Right lung (tissue), 5 donors: ENCODE results near the gene UVRAG. TPM values are rescaled to one million over a fixed set of nuclear protein-coding genes. Genes with fewer than 3 reads are reported as not detected.
"Not testable (repeated sequence)": the region's sequence is repeated elsewhere in the genome, so short reads cannot be mapped to it uniquely, and the experiment has no call there.

Experiments used
- DNase-seq, 2 donors: peaks; one replicate each; pipeline ENCODE4 v3.0.0-alpha.2; 2013
- polyA plus RNA-seq, 5 donors: library from polyadenylated mRNA; unstranded; fragments of 120-200 nt; gene quantifications; one replicate each; pipeline versions ENCODE4 v1.2.1 to v1.2.3, GENCODE V29; 2013; ENCODE audit warnings: inconsistent platforms in 1 of 5, low replicate concordance in 1 of 5; ENCODE audit not compliant: insufficient read length in 5 of 5, insufficient read depth in 1 of 5

Gene UVRAG
- polyA plus RNA-seq, 5 donors: 19.0 to 25.0 (median 21.4) TPM

GRCh38 chr11:76064192-76064591, 249.2 kb downstream of the UVRAG start:
- no peak for DNase-seq

GRCh38 chr11:76067099-76067498, 252.1 kb downstream of the UVRAG start:
- DNase-seq: no peak

DNA sequence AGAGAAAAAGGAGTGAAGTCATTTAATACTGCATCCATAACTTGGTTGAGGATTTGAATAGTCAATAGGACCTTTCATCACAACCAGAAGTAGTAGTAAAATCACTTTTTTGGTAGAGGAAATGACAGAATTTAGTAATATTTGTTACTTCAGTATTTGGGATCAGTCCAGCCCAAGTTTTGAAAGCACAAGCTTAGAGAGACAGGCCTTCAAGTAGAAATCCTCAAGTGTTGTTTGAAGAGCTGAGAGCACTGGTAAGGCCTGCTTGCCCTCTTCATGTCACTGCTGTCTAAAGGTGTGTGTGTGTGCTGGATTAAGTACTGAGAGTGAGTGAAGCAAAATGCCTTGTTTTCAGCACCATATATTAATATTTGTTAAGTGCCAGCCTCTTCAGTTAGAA, 254.0 kb downstream of the UVRAG start:
- DNase-seq: no peak

DNA sequence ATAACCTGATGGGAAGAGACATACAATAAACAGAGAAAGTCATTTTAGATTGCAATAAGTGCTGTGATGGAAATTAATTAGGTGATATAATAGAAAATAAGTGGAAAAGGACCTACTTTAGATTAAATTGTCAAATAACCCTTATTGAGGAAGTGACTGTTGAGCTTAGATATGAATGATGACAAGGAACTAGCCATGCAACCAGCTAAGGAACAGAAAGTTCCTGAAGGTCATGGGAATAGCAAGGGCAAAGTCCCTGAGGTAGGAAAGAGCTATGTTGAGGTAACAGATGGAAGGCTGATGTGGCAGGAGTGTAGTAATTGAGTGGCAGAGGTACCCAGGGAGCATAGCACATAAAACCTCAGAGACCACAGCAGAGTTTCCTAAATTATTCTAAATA, 256.1 kb downstream of the UVRAG start:
- DNase-seq: no peak

GRCh38 chr11:76073724-76074123, 258.7 kb downstream of the UVRAG start:
- DNase-seq: peak; percentile 61 to 63

DNA sequence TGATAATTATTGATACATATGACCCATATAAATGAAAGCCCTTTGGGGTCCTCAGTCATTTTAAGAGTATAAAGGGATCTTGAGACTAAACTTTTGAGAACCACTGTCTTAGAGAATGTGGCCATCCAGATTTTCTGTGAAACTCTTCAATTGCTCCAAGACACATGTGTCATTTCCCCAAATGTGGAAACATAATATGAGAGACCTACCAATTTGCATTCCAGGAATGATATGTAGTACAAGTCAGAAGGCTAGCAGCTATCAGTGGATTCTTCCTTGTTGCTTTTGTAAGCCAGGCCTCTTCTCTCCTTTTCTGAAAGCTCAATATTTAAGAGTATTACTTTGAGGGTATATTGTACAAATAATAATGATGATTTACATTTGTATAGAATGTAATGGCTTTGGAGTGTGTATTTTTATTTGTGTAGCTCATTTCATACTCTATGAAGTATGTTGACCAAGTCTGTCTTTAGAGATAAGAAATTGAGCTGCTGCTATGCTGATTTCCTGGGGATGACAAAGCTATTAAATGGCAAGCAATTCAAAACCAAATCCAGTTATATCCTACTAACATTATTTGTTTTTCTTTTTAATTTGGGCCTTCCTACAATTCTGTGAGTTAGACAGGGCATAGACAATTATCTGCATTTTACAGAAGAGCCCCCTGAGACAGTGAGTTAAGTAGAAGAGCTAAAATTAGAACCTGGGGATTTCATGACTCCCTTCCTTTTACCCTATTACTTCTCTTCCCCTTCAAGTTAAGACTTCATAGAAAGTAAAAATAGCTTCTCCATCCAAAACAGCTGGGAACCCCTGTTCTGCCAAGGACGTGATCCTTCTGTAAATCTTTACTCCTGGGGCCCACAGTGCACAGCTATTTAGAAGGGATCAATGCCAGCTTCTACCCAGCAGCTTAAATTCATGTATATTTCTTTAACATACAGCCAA, 259.4 kb downstream of the UVRAG start:
- peak; percentile 40 to 46 for DNase-seq

DNA sequence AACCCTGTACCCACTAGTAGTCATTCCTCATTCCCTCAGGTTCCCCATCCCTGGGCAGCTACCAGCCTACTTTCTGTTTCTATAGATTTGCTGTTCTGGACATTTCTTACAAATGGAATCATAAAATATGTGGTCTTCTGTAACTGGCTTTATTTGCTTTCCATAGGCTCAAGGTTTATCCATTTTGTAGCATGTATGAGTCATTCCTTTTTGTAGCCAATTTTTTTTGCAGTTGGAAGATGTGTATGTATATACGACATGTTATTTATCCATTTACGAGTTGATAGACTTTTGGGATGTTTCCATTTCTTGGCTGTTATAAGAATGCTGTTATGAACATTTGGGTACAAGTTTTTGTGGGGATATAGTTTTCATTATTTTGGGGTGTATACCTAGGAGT, 260.7 kb downstream of the UVRAG start:
- DNase-seq: no peak

GRCh38 chr11:76076253-76076652, 261.2 kb downstream of the UVRAG start:
- not testable (repeated sequence) for DNase-seq

GRCh38 chr11:76076749-76077148, 261.7 kb downstream of the UVRAG start:
- no peak for DNase-seq

DNA sequence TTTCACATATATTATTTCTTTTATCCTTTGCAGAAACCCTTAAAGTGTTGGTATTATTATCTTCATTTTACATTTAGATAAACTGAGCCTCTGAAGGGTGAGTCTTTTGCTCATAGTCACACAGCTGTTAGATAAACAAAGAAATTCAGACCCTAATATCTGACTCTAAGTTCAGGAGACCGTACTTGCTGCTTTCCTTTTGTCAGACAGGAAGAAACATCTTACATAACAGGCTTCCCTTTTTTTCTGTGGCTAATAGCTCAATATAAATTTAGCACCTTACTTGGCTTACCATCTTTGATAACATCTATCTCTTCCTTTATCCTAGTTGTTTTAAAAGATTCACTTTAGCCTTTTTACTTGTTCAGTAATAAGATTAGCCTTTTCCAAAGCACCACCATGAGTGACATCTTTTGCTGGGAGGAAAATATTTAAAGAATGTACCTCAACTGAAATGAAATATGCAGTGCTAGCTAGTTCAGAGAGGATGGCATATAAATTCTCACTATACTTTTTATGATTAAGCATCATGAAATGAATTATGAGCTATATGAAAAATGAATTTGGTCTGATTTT, 262.7 kb downstream of the UVRAG start:
- DNase-seq: no peak

GRCh38 chr11:76081084-76081483, 266.1 kb downstream of the UVRAG start:
- not testable (repeated sequence) for DNase-seq

DNA sequence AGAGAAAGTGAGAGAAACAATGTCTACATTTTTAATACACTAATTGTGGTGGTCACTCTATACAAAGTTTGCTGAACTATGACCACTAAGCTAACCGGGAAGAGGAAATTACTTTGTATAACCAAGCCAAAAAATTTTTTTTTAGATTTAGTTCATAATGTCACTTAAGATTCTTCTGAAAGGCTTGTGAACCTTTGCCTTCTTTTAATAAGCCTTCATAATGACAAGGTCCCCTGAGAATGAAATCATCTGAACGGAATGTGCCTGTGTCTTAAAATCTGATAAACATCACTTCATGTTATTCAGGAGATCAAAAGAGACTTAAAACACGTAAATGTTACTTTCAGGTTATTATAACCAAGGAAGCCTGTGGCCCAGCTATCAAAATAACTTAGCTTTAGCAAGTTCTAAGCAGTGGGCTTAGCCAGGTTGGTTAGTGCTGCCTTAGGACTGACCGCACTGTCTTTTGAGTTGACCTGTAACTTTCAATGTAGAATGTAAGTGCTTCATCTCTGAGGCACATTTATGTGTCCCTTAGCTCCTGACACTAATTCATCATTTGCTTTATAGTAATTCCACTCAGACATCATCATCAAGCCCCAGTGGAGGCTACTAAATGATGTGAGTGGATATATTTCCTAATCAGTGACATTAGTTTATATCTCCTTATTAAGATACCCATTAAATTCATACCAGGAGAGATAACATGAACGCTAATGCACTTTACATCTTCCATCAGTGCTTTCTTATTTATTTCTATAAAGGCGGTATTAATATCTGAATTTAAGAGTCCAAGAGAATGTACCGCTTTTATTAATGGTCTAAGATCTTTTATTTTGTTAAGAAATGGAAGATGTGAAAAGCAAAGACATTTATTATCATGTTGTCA, 268.8 kb downstream of the UVRAG start:
- DNase-seq: peak in 1 of 2 donors; percentile 21

DNA sequence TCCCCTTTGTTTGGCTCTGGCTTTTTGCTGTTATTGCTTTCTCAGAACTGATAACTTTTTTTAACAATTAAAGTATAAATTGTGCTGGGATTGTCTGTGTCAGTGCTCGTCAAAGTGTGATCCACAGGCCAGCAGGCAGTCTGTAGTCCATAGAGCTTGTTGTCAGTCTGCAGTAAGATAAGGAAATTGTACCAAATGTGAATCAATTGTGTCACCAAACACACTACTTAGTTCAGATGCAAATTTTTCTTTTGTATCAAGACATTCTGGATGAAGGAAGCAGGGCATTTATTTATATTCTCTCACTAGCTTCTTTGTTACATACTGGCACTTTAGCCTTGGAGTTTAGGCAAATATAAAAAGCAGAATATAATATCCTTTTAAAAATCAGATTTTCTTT, 270.3 kb downstream of the UVRAG start:
- no peak for DNase-seq

DNA sequence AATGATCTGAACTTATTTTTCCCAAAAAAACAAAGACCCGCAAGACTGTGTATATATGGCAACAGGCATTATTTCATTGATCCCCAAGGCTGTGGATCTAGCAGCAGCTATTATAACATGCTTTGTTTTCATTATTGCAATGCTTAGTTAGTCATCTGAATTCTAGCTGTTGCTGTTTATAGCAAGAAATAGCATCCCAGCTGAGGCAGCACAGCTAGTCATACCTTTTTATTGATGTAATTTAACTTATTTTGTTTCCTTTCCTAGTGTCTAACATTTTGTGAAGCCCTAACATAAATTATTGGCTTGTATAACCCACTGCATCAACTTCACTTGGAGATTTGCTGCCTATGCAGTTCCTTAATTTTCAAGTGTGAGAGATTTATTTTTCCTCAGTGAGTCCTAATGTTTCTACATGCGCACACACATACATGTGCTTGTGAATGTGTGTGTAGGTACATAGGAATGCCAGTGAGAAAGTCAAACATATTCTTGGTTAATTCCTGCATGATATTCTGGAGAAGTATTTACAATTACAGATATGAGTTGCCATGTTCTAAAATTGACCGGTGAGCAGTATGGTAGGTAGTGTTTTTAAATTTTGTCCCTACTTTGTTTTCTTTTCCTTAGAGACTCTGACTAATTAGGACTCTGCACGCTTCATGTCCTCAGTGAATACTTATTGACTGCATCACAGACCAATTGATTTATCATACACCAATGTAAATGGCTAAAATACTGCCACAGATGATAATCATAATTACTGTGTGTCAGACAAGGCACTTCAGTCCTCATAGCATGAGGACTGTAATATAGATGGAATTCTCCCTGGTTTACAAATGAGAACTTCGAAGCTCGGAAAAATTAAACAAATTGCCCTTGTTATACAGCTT, 272.0 kb downstream of the UVRAG start:
- no peak for DNase-seq

DNA sequence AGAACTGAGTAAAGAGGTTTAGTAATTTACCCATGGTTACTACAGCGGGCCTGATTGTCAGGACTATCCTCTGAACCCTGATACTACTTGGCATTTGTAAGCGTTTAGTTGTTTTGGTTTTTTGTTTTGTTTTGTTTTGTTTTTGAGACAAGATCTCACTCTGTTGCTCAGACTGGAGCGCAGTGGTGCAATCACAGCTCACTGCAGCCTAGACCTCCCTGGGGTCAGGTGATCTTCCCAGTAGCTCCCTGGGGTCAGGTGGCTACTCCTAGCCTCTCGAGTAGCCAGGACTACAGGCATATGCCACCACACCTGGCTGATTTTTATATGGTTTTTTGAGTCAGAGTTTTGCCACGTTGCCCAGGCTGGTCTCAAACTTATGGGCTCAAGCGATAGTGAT, 272.7 kb downstream of the UVRAG start:
- no peak for DNase-seq

GRCh38 chr11:76088511-76088910, 273.5 kb downstream of the UVRAG start:
- DNase-seq: no peak

DNA sequence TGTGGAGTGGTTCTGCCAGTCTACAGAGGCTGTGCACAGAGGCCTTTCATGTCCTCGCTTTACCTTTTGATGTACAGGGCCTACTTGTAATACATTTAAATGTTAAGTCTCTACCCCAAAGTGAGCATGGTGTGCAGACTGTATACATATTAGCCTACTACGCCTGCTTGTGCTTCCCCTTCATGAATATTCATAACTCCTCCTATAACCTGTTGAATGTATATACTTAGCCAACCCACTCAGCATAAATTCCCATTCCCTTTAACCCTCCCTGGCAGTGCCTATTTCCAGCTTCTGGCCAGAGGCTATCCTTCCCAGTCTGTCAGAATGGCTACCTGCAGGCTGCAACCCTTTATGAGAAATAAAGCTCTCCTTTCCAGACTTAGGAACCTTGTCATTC, 275.2 kb downstream of the UVRAG start:
- DNase-seq: no peak

DNA sequence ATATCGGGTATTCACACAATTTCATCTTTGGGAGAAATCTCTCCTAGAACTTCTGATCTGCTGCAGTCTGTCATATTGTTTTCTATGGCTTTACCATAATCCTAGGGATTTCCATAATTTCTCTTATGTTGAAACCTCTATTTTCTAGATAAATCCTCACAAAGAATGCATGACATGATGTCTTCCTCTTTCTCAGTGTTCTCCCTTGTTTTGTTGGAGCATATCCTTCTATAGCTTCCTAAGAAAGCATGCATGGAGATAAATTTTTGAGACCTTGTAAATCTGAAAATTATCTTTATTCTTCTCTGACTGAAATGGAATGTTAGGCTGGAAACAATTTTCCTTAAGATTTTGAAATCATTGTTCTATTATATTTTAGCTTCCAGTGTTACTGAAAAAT, 275.8 kb downstream of the UVRAG start:
- no peak for DNase-seq

DNA sequence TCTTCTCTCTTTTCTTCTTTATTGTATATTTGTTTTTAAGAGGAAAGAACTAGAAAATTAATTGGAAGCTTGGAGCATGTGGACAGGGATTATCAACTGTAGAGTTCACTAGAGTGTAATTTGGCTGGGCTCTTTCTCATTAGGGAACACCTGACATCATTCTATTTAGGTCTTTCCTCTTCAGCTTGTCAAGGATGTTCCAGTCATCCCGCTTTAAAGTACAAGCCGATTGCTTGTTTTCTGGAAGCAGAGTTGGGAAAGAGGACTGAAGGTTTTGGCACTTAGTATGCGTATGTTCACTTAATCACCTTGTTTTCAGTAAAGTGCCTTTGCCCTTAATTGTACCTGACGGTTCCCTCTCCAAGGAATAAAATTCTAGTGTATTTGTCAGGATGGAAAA, 279.7 kb downstream of the UVRAG start:
- no peak for DNase-seq

GRCh38 chr11:76095891-76096290, 280.9 kb downstream of the UVRAG start:
- DNase-seq: no peak

DNA sequence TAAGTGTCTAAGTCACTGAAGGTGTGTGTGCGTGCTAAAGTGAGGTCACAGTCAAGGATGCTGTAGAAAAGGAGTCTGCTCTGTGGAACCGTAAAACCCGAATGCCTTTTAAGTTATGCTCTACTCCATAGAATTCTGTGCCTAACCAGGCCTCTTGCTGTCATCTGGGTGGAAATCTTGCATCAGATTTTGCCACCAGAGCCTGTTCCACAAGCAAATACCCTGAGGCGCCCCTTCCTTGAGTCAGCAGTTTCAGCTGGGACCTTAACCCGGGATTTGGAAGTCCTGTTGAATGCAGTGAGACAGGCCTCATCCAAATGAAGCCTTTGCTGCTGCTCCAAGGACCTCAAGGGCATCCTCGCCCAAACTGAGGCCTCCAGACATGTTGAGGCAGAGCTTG, 281.5 kb downstream of the UVRAG start:
- no peak for DNase-seq
